Measurements from ENCODE around the gene NUDT11.

The NUDT11 gene

GRCh38 chrX:51476930-51477329 lies 19.5 kb downstream of the NUDT11 start:
- no peak for DNase-seq (ENCODE audit: low spot score)
- TF ChIP-seq CTCF (IDR thresholded peaks at IDR 0.05): no peak
- Histone ChIP-seq H3K27ac (no peak overlapping the region), H3K4me3 (no peak overlapping the region)

- no peak overlapping the region for H3K27ac ChIP-seq
- no peak for DNase-seq (ENCODE audit: low spot score)
- H3K4me3 ChIP-seq: no peak overlapping the region
- no peak for TF ChIP-seq CTCF (IDR thresholded peaks at IDR 0.05)
Measured at GRCh38 chrX:51463322-51463721, 33.1 kb downstream of the NUDT11 start.

DNA sequence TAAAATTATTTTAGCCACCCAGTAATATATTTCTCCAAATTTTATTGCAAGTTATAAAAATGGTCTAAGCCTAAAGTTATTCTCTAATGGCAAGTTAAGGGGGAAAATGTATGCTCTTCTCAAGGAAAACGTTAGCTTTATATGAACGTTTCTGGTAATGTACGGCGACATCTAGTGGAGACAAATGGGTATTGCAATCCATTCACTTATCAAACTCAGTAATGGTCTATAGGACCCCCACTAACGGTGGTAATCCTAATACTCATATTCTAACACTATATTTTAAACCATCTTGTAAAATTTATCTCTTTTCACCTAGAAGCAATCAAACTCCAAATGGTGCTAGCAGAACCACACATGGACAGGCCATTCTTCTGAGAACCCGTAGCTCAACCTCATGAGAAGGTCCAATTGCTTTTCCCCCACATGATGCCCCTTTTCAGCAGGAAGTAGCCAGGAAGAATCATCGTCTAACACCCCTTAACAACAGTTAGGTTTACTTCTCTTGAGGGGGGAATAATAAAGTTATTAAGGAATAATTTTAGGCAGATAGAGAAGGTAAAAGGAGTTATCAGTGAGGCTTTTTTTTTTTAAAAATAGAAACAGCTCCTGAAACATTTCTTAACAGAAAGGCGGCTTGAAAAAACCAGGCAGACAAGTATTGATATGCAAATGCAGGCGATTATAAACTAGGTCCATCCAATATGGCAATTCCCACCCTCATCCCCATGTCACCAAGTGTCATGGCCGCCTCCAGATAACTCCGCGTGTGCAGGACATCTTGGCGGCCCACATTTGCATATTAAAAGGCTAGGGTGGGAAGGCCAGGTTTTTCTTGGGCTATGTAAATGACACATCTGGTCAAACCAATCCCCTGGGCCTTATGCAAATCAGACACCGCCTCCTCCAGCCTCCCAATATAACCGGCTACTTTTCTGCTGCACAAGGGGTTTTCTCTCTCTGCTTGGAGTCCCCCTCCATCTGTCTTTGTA lies 35.0 kb downstream of the NUDT11 start:
- Histone ChIP-seq H3K27ac (no peak overlapping the region), H3K4me3 (no peak overlapping the region)
- no peak for DNase-seq (ENCODE audit: low spot score)
- peak; percentile 76 for TF ChIP-seq CTCF (IDR thresholded peaks at IDR 0.05)

GRCh38 chrX:51459125-51459524 lies 37.3 kb downstream of the NUDT11 start:
- no peak for TF ChIP-seq CTCF (IDR thresholded peaks at IDR 0.05)
- no peak overlapping the region for H3K27ac ChIP-seq
- H3K4me3 ChIP-seq: no peak overlapping the region
- DNase-seq (ENCODE audit: low spot score): no peak

DNA sequence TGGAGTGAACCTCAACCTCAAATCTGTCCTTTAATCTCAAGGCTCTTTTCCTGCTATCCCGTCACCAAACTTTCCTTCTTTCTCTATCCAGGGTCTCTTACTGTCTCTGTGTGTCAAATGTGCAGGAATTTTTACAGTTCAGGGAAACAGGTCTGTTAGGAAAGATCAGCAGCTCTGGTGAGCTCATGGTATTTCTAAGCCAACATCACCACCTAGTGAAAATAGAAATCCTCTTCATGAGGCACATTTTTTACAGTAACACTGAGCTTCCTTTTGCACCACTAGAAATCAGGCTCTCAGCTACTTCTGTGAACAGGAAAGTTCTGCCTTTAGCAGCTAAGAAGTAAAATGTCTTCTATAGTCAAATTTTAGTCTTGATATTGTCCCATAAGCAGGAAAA lies 39.6 kb downstream of the NUDT11 start:
- no peak for DNase-seq (ENCODE audit: low spot score)

DNA sequence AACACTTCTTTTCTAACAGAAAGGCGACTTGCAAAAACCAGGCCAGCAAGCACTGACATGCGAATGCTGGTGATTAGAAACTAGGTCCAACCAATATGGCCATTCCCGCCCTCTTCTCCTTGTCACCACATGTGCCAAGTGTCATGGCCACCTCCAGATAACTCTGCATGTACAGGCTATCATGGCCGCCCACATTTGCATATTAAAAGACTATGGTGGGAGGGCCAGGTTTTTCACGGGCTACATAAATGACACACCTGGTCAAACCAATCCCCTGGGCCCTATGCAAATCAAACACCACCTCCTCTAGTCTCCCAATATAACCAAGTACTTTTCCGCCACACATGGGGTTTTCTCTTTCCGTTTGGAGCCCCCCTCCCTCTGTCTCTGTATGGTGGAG lies 40.1 kb downstream of the NUDT11 start:
- Histone ChIP-seq H3K4me3 (no peak overlapping the region), H3K27ac (no peak overlapping the region)
- no peak for TF ChIP-seq CTCF (IDR thresholded peaks at IDR 0.05)
- no peak for DNase-seq (ENCODE audit: low spot score)

More for the DNA sequence above, 39.6 kb downstream of the NUDT11 start:
- Histone ChIP-seq H3K27ac (no peak overlapping the region), H3K4me3 (no peak overlapping the region)
- no peak for TF ChIP-seq CTCF (IDR thresholded peaks at IDR 0.05)

GRCh38 chrX:51440365-51440764 lies 56.0 kb downstream of the NUDT11 start:
- no peak for DNase-seq (ENCODE audit: low spot score)
- TF ChIP-seq CTCF (IDR thresholded peaks at IDR 0.05): no peak
- H3K4me3 ChIP-seq: no peak overlapping the region
- H3K27ac ChIP-seq: no peak overlapping the region

Measured in coronary artery (tissue), 2 donors.